ENCODE data around the gene FRMD4A.

FRMD4A gene

DNA sequence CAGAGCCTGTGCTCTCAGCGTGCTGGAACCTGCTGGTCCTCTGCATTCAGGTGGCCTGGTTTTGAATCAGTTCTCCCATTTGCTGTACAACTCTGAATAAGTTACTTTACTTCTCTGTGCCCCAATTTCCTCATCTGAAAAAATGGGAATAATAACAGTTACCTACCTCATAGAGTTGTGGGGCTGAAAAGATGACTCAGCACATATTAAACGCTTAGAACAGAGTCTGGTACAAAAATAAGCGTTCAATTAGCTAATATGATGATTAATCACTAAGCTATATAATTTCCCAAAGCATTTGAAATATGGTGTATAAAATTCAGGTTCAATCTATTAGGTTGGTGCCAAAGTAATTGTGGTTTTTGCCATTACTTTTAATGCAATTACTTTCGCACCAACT is 484.8 kb downstream of the FRMD4A start:
- H3K36me3 ChIP-seq (ENCODE audit: control insufficient read depth in 1 of 2, insufficient read depth in 2 of 2, low read length in 2 of 2): no peaks in the 10 kb centered on the region
- H3K9me3 ChIP-seq (ENCODE audit: control insufficient read depth in 1 of 2, low read length in 2 of 2): peaks cover 0 to 4% of the 10 kb centered on the region in 2 donors
- no peak overlapping the region for H3K4me3 ChIP-seq (ENCODE audit: low read depth in 1 of 2, low read length in 2 of 2)
- no peak overlapping the region for H3K27ac ChIP-seq (ENCODE audit: low read length)
- no peaks in the 10 kb centered on the region for H3K4me1 ChIP-seq (ENCODE audit: control insufficient read depth in 1 of 2, insufficient read depth in 2 of 2, low read length in 2 of 2)
- no peaks in the 10 kb centered on the region for H3K27me3 ChIP-seq (ENCODE audit: low read depth, low read length)

DNA sequence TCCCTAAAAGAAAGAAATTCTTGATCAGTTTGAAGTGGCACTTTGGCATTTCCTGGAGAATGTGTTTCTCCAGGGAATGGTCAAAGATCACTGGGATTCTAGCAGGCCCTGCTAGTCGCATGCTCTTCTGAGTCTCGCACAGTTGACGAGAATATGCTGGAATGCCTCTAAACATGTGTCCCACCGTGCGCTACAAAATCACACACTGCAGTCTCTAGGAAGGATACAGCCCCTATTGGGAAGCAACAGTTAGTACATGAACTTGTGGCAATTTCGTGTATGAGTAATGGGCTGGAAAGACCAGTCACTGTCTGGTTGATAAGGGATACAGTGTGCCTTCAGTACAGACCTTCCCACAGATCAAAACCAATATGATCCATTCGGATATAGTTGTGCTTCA is 486.1 kb downstream of the FRMD4A start:
- H3K36me3 ChIP-seq (ENCODE audit: control insufficient read depth in 1 of 2, insufficient read depth in 2 of 2, low read length in 2 of 2): no peaks in the 10 kb centered on the region
- H3K27ac ChIP-seq (ENCODE audit: low read length): no peak overlapping the region
- no peaks in the 10 kb centered on the region for H3K27me3 ChIP-seq (ENCODE audit: low read depth, low read length)
- no peak overlapping the region for H3K4me3 ChIP-seq (ENCODE audit: low read depth in 1 of 2, low read length in 2 of 2)
- H3K9me3 ChIP-seq (ENCODE audit: control insufficient read depth in 1 of 2, low read length in 2 of 2): peaks cover 0 to 4% of the 10 kb centered on the region in 2 donors
- H3K4me1 ChIP-seq (ENCODE audit: control insufficient read depth in 1 of 2, insufficient read depth in 2 of 2, low read length in 2 of 2): peaks cover 0 to 7% of the 10 kb centered on the region in 2 donors

GRCh38 chr10:13842117-13842516 is 488.6 kb downstream of the FRMD4A start:
- Histone ChIP-seq H3K27ac (ENCODE audit: low read length) (no peak overlapping the region), H3K27me3 (ENCODE audit: low read depth, low read length) (no peaks in the 10 kb centered on the region), H3K36me3 (ENCODE audit: control insufficient read depth in 1 of 2, insufficient read depth in 2 of 2, low read length in 2 of 2) (no peaks in the 10 kb centered on the region), H3K4me1 (ENCODE audit: control insufficient read depth in 1 of 2, insufficient read depth in 2 of 2, low read length in 2 of 2) (peaks cover 3 to 24% of the 10 kb centered on the region in 2 donors), H3K4me3 (ENCODE audit: low read depth in 1 of 2, low read length in 2 of 2) (no peak overlapping the region), H3K9me3 (ENCODE audit: control insufficient read depth in 1 of 2, low read length in 2 of 2) (peaks cover 0 to 4% of the 10 kb centered on the region in 2 donors)

DNA sequence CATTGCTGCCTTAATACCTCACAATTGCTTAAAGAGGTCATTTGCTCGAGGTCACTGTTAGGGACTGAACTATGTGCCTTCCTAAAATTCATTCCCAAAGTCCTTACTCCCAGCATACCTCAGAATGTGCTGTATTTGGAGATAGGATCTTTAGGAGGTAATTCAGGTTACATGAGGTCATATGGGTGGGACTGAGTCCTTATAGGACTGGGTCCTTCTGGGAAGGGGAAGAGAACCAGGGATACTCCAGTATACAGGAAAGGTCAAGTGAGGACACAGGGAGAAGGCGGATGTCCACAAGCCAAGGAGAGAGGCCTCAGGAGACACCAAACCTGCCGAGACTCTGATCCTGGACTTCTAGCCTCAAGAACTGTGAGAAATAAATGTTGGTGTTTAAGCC is 490.7 kb downstream of the FRMD4A start:
- no peaks in the 10 kb centered on the region for H3K36me3 ChIP-seq (ENCODE audit: control insufficient read depth in 1 of 2, insufficient read depth in 2 of 2, low read length in 2 of 2)
- H3K9me3 ChIP-seq (ENCODE audit: control insufficient read depth in 1 of 2, low read length in 2 of 2): peaks cover 0 to 4% of the 10 kb centered on the region in 2 donors
- no peak overlapping the region for H3K27ac ChIP-seq (ENCODE audit: low read length)
- no peak overlapping the region for H3K4me3 ChIP-seq (ENCODE audit: low read depth in 1 of 2, low read length in 2 of 2)
- no peaks in the 10 kb centered on the region for H3K27me3 ChIP-seq (ENCODE audit: low read depth, low read length)
- H3K4me1 ChIP-seq (ENCODE audit: control insufficient read depth in 1 of 2, insufficient read depth in 2 of 2, low read length in 2 of 2): peaks cover 6 to 29% of the 10 kb centered on the region in 2 donors

GRCh38 chr10:13839430-13839990 is 491.2 kb downstream of the FRMD4A start:
- peaks cover 0 to 4% of the 10 kb centered on the region in 2 donors for H3K9me3 ChIP-seq (ENCODE audit: control insufficient read depth in 1 of 2, low read length in 2 of 2)
- H3K4me1 ChIP-seq (ENCODE audit: control insufficient read depth in 1 of 2, insufficient read depth in 2 of 2, low read length in 2 of 2): peaks cover 12 to 34% of the 10 kb centered on the region in 2 donors
- no peaks in the 10 kb centered on the region for H3K36me3 ChIP-seq (ENCODE audit: control insufficient read depth in 1 of 2, insufficient read depth in 2 of 2, low read length in 2 of 2)
- H3K4me3 ChIP-seq (ENCODE audit: low read depth in 1 of 2, low read length in 2 of 2): no peak overlapping the region
- no peaks in the 10 kb centered on the region for H3K27me3 ChIP-seq (ENCODE audit: low read depth, low read length)
- H3K27ac ChIP-seq (ENCODE audit: low read length): no peak overlapping the region

DNA sequence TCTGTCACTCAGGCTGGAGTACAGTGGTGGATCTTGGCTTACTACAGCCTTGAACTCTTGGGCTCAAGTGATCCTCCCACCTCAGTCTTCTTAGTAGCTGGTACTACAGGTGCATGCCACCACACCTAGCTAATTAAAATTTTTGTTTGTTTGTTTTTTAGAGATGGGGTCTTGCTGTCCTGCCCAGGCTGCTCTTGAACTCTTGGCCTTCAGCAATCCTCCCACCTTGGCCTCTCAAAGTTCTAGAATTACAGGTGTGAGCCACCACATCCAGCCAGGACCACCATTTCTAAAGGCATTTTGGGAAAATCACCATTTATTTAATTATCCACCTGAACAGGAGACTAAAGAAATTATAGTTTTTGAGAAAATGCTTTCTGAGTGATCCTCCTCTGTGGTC is 491.7 kb downstream of the FRMD4A start:
- Histone ChIP-seq H3K27ac (ENCODE audit: low read length) (no peak overlapping the region), H3K4me3 (ENCODE audit: low read depth in 1 of 2, low read length in 2 of 2) (no peak overlapping the region), H3K9me3 (ENCODE audit: control insufficient read depth in 1 of 2, low read length in 2 of 2) (peaks cover 0 to 4% of the 10 kb centered on the region in 2 donors), H3K27me3 (ENCODE audit: low read depth, low read length) (no peaks in the 10 kb centered on the region), H3K36me3 (ENCODE audit: control insufficient read depth in 1 of 2, insufficient read depth in 2 of 2, low read length in 2 of 2) (no peaks in the 10 kb centered on the region), H3K4me1 (ENCODE audit: control insufficient read depth in 1 of 2, insufficient read depth in 2 of 2, low read length in 2 of 2) (peaks cover 13 to 39% of the 10 kb centered on the region in 2 donors)

DNA sequence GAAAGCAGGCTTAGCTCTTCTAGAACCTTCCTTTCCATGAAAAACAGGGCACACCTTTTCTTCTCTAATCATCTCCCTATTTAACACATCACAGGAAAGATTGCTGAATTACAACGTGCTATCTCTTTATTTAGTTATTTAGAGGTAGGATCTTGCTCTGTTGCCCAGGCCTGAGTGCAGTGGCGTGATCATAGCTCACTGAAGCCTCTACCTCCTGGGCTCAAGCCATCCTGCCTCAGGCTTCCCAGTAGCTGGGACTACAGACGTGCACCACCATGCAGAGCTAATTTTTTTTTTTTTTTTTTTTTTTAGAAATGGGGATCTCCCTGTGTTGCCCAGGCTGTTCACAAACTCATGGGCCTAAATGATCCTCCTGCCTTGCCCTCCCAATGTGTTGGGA is 492.8 kb downstream of the FRMD4A start:
- peaks cover 13 to 40% of the 10 kb centered on the region in 2 donors for H3K4me1 ChIP-seq (ENCODE audit: control insufficient read depth in 1 of 2, insufficient read depth in 2 of 2, low read length in 2 of 2)
- no peak overlapping the region for H3K4me3 ChIP-seq (ENCODE audit: low read depth in 1 of 2, low read length in 2 of 2)
- no peaks in the 10 kb centered on the region for H3K27me3 ChIP-seq (ENCODE audit: low read depth, low read length)
- no peaks in the 10 kb centered on the region for H3K36me3 ChIP-seq (ENCODE audit: control insufficient read depth in 1 of 2, insufficient read depth in 2 of 2, low read length in 2 of 2)
- H3K27ac ChIP-seq (ENCODE audit: low read length): no peak overlapping the region
- H3K9me3 ChIP-seq (ENCODE audit: control insufficient read depth in 1 of 2, low read length in 2 of 2): peaks cover 0 to 4% of the 10 kb centered on the region in 2 donors

DNA sequence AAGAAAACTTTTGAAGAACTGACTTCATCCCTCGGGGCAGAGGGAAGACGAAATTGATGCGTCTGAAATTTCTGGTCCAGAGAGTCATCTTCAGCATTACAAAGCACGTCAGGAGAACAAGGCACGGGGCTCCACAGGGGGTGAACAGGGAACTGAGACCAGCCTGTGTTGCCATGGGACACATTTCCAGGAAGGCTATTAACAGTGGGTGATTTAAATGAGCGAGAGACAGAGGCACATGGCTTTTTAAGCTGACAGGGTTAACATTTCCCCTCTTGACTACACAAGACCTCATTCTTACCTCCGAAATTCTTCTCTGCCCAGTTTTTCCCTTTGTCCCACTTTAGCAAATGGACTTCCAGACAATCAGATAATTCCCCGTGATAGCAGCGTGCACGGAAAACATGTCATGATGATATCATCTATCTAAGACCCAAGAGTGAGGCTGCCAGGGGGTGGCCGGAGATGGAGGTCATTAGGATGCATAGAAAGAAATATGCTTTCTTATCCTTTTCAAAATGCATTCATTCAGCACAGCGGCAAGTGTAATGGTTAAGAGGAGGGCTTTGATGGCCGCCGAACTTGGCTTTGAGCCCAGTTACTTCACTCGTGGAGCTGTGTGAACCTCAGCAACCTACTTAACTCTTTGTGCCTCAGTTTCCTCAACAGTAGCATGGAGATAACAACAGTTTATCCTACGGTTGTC is 496.0 kb downstream of the FRMD4A start:
- Histone ChIP-seq H3K27ac (ENCODE audit: low read length) (peak overlapping the region; percentile 62), H3K9me3 (ENCODE audit: control insufficient read depth in 1 of 2, low read length in 2 of 2) (no peaks in the 10 kb centered on the region), H3K36me3 (ENCODE audit: control insufficient read depth in 1 of 2, insufficient read depth in 2 of 2, low read length in 2 of 2) (no peaks in the 10 kb centered on the region)

DNA sequence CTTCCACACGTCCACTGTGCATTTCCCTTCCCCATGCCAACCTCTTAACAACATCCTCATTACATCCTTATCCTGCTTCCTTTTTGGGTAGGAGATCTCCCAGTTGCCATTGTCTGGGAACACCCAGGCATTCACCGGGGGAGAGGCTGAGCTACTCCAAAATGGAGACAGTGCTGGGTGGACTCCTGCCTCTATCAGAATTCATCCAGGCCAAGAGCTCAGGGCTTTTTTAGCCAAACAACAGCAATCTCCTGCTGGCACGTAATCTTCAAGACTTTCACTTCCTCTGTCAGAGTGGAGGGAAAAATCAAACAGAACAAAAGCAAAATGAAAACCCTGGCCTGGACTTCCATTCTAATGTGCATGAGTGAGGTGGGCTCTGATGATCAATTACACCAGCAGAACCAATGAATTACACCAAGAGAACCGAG is 499.0 kb downstream of the FRMD4A start:
- no peaks in the 10 kb centered on the region for H3K27me3 ChIP-seq (ENCODE audit: low read depth, low read length)
- H3K4me1 ChIP-seq (ENCODE audit: control insufficient read depth in 1 of 2, insufficient read depth in 2 of 2, low read length in 2 of 2): peaks cover 10 to 24% of the 10 kb centered on the region in 2 donors
- H3K27ac ChIP-seq (ENCODE audit: low read length): peak overlapping the region; percentile 37
- no peak overlapping the region for H3K4me3 ChIP-seq (ENCODE audit: low read depth in 1 of 2, low read length in 2 of 2)
- H3K36me3 ChIP-seq (ENCODE audit: control insufficient read depth in 1 of 2, insufficient read depth in 2 of 2, low read length in 2 of 2): no peaks in the 10 kb centered on the region
- no peaks in the 10 kb centered on the region for H3K9me3 ChIP-seq (ENCODE audit: control insufficient read depth in 1 of 2, low read length in 2 of 2)

More for the DNA sequence above, 496.0 kb downstream of the FRMD4A start:
- H3K4me1 ChIP-seq (ENCODE audit: control insufficient read depth in 1 of 2, insufficient read depth in 2 of 2, low read length in 2 of 2): peaks cover 13 to 45% of the 10 kb centered on the region in 2 donors
- no peaks in the 10 kb centered on the region for H3K27me3 ChIP-seq (ENCODE audit: low read depth, low read length)
- peak overlapping the region in 1 of 2 donors; percentile 19 for H3K4me3 ChIP-seq (ENCODE audit: low read depth in 1 of 2, low read length in 2 of 2)

GRCh38 chr10:13830385-13830784 is 500.3 kb downstream of the FRMD4A start:
- H3K36me3 ChIP-seq (ENCODE audit: control insufficient read depth in 1 of 2, insufficient read depth in 2 of 2, low read length in 2 of 2): no peaks in the 10 kb centered on the region
- no peak overlapping the region for H3K4me3 ChIP-seq (ENCODE audit: low read depth in 1 of 2, low read length in 2 of 2)
- no peaks in the 10 kb centered on the region for H3K27me3 ChIP-seq (ENCODE audit: low read depth, low read length)
- H3K4me1 ChIP-seq (ENCODE audit: control insufficient read depth in 1 of 2, insufficient read depth in 2 of 2, low read length in 2 of 2): peaks cover 10 to 24% of the 10 kb centered on the region in 2 donors
- H3K27ac ChIP-seq (ENCODE audit: low read length): no peak overlapping the region
- no peaks in the 10 kb centered on the region for H3K9me3 ChIP-seq (ENCODE audit: control insufficient read depth in 1 of 2, low read length in 2 of 2)

GRCh38 chr10:13829790-13830189 is 500.9 kb downstream of the FRMD4A start:
- peaks cover 4 to 20% of the 10 kb centered on the region in 2 donors for H3K4me1 ChIP-seq (ENCODE audit: control insufficient read depth in 1 of 2, insufficient read depth in 2 of 2, low read length in 2 of 2)
- no peaks in the 10 kb centered on the region for H3K36me3 ChIP-seq (ENCODE audit: control insufficient read depth in 1 of 2, insufficient read depth in 2 of 2, low read length in 2 of 2)
- H3K4me3 ChIP-seq (ENCODE audit: low read depth in 1 of 2, low read length in 2 of 2): no peak overlapping the region
- no peaks in the 10 kb centered on the region for H3K27me3 ChIP-seq (ENCODE audit: low read depth, low read length)
- H3K27ac ChIP-seq (ENCODE audit: low read length): no peak overlapping the region
- H3K9me3 ChIP-seq (ENCODE audit: control insufficient read depth in 1 of 2, low read length in 2 of 2): no peaks in the 10 kb centered on the region
